Transverse colon (tissue), 4 donors: ENCODE measurements around the gene OR52E5. TPM values are rescaled to one million over a fixed set of nuclear protein-coding genes. Genes with fewer than 3 reads are reported as not detected.

ENCODE experiments used
- DNase-seq: peaks from one replicate; pipeline ENCODE4 v3.0.0-alpha.2; 2019
- H3K27ac ChIP-seq, 4 donors: fragments of 200-600 bp; sonication (generic); 2 replicates each; pipeline ENCODE4 v1.5.1; 2016 to 2018; ENCODE audit warnings: inconsistent platforms in 4 of 4
- H3K27me3 ChIP-seq: fragments of 200-600 bp; sonication (generic); 2 replicates; pipeline ENCODE4 v1.5.1; 2017; ENCODE audit warnings: inconsistent platforms
- H3K36me3 ChIP-seq, 4 donors: fragments of 200-600 bp; sonication (generic); 2 replicates each; pipeline ENCODE4 v1.5.1; 2017 to 2019; ENCODE audit warnings: inconsistent platforms in 4 of 4
- H3K4me1 ChIP-seq, 4 donors: fragments of 200-600 bp; sonication (generic); 2 replicates each; pipeline ENCODE4 v1.5.1; 2017 to 2020; ENCODE audit warnings: inconsistent platforms in 4 of 4
- H3K4me3 ChIP-seq, 4 donors: fragments of 200-600 bp; sonication (generic); 1 replicate in 1 of 4; 2 replicates in 3 of 4; pipeline versions ENCODE4 v1.5.1 to v1.6.1; 2017 to 2019; ENCODE audit warnings: inconsistent platforms in 4 of 4
- H3K9me3 ChIP-seq, 2 donors: fragments of 200-600 bp; sonication (generic); 2 replicates each; pipeline ENCODE4 v1.5.1; 2017 to 2019; ENCODE audit warnings: inconsistent platforms in 2 of 2
- EP300 ChIP-seq: sonication (generic); formaldehyde crosslinking; IDR thresholded peaks from one replicate; pipeline ENCODE4 v1.6.1; 2017; ENCODE audit warnings: antibody characterized with exemption, low read depth
- POLR2A ChIP-seq: fragments of 450-650 bp; IDR thresholded peaks from one replicate; pipeline ENCODE4 v1.6.1; 2016; ENCODE audit warnings: antibody characterized with exemption, mild to moderate bottlenecking, moderate library complexity
- POLR2AphosphoS5 ChIP-seq, 3 donors: sonication (generic); formaldehyde crosslinking; IDR thresholded peaks; one replicate each; pipeline ENCODE4 v1.6.1; 2016; ENCODE audit warnings: antibody characterized with exemption in 3 of 3
- WGBS, 2 donors: methylation state at CpG; one replicate each; pipeline ENCODE4 v1.1.5; 2018; ENCODE audit warnings: low coverage in 1 of 2; 5-methylcytosine and 5-hydroxymethylcytosine counted together
- in situ Hi-C, 4 donors: fragments of 200-750 bp; cut with MboI; loops; one replicate each; pipeline versions ENCODE4 v1.15.0 to v1.15.1; 2017; ENCODE audit warnings: low sequenced_read_pairs in 3 of 4, low pct_ligation_motif_present in 1 of 4, low pct_unique_long_range_greater_than_20kb in 1 of 4
- intact Hi-C: fragments of 100-400 bp; cut with DNase I; formaldehyde crosslinking; loops from one replicate; pipeline ENCODE4 v1.15.1; 2023; ENCODE audit warnings: low total_unique reads
- total RNA-seq, 4 donors: library from RNA; depleted of rRNA; stranded (reverse); fragments of >200 nt; gene quantifications; one replicate each; pipeline ENCODE4 v1.1.0, GENCODE V29; 2016
- TF ChIP-seq, protein P1 (sequence below), 5 experiments: fragments of 200-600 bp in 3 of 5; fragments of 450-650 bp in 2 of 5; sonication (generic) in 3 of 5; IDR thresholded peaks; 1 replicate in 2 of 5; 2 replicates in 3 of 5; pipeline ENCODE4 v1.5.1; 2016 to 2017; ENCODE audit warnings: antibody characterized with exemption in 5 of 5, inconsistent platforms in 3 of 5, mild to moderate bottlenecking in 2 of 5, moderate library complexity in 1 of 5

Gene OR52E5
- total RNA-seq, 4 donors from 2014 or later = not detected

- Histone ChIP-seq H3K4me3 (no peak overlapping the region), H3K9me3 (no peaks in the 10 kb centered on the region), H3K36me3 (no peaks in the 10 kb centered on the region), H3K27ac (no peak overlapping the region), H3K4me1 (no peaks in the 10 kb centered on the region), H3K27me3 (no peaks in the 10 kb centered on the region)
- intact Hi-C loops = no loop called here
- TF ChIP-seq POLR2A (no peak), POLR2AphosphoS5 (IDR thresholded peaks at IDR 0.05) (no peak), EP300 (no peak)
- TF ChIP-seq, protein P1, sequence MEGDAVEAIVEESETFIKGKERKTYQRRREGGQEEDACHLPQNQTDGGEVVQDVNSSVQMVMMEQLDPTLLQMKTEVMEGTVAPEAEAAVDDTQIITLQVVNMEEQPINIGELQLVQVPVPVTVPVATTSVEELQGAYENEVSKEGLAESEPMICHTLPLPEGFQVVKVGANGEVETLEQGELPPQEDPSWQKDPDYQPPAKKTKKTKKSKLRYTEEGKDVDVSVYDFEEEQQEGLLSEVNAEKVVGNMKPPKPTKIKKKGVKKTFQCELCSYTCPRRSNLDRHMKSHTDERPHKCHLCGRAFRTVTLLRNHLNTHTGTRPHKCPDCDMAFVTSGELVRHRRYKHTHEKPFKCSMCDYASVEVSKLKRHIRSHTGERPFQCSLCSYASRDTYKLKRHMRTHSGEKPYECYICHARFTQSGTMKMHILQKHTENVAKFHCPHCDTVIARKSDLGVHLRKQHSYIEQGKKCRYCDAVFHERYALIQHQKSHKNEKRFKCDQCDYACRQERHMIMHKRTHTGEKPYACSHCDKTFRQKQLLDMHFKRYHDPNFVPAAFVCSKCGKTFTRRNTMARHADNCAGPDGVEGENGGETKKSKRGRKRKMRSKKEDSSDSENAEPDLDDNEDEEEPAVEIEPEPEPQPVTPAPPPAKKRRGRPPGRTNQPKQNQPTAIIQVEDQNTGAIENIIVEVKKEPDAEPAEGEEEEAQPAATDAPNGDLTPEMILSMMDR (IDR thresholded peaks at IDR 0.05) = no peak
- in situ Hi-C loops = no loop called here
- 91 to 96% methylated on average over 3 to 8 of the region's 8 CpGs for WGBS, 2 donors
- DNase-seq = no peak
These were observed 38.1 kb downstream of the OR52E5 start for GRCh38 chr11:5931061-5931460.

DNA sequence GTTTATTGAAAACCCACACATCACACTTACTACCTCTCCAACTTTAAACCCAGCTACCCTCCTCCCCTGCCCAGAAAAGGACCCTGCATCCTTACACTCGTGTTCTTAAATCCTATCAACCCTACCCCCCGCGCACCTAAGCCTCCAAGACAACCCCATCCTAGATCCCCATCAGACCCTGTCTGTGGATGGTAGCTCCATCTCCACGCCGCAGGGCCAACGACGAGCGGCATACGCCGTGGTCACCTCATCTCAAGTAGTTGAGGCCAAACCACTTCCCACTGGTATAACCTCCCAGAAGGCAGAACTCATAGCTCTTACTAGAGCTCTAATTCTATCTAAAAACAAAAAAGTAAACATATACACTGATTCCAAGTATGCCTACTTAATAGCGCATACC is 39.7 kb downstream of the OR52E5 start:
- in situ Hi-C loops = no loop called here
- 95 to 97% methylated on average over 6 to 11 of the region's 11 CpGs for WGBS, 2 donors
- TF ChIP-seq EP300 (no peak), POLR2AphosphoS5 (IDR thresholded peaks at IDR 0.05) (no peak), POLR2A (no peak)
- TF ChIP-seq, protein P1 (IDR thresholded peaks at IDR 0.05) = no peak
- H3K27me3 ChIP-seq = no peaks in the 10 kb centered on the region
- H3K9me3 ChIP-seq = no peaks in the 10 kb centered on the region
- no peaks in the 10 kb centered on the region for H3K4me1 ChIP-seq
- intact Hi-C loops = no loop called here
- no peak overlapping the region for H3K4me3 ChIP-seq
- H3K27ac ChIP-seq = no peak overlapping the region
- no peaks in the 10 kb centered on the region for H3K36me3 ChIP-seq
- no peak for DNase-seq

- TF ChIP-seq POLR2AphosphoS5 (IDR thresholded peaks at IDR 0.05) (no peak), EP300 (no peak)
- TF ChIP-seq, protein P1 (IDR thresholded peaks at IDR 0.05) = no peak
- no peaks in the 10 kb centered on the region for H3K27me3 ChIP-seq
- no peak for DNase-seq
- H3K4me1 ChIP-seq = no peaks in the 10 kb centered on the region
- H3K9me3 ChIP-seq = no peaks in the 10 kb centered on the region
- 93 to 100% methylated on average over 1 to 10 of the region's 10 CpGs for WGBS, 2 donors
- no peaks in the 10 kb centered on the region for H3K36me3 ChIP-seq
- intact Hi-C loops (no loop called here), in situ Hi-C loops (no loop called here)
- H3K4me3 ChIP-seq = no peak overlapping the region
- H3K27ac ChIP-seq = no peak overlapping the region
These were observed 40.1 kb downstream of the OR52E5 start for GRCh38 chr11:5933116-5933515.

GRCh38 chr11:5937868-5938602 is 45.0 kb downstream of the OR52E5 start:
- Histone ChIP-seq H3K27me3 (no peaks in the 10 kb centered on the region), H3K4me1 (no peaks in the 10 kb centered on the region), H3K4me3 (no peak overlapping the region), H3K36me3 (no peaks in the 10 kb centered on the region), H3K27ac (no peak overlapping the region), H3K9me3 (no peaks in the 10 kb centered on the region)
- no peak for TF ChIP-seq POLR2AphosphoS5 (IDR thresholded peaks at IDR 0.05)
- no peak for TF ChIP-seq EP300
- TF ChIP-seq POLR2A = no peak
- TF ChIP-seq, protein P1 (IDR thresholded peaks at IDR 0.05) = no peak
- WGBS, 2 donors = 88 to 94% methylated on average over 14 to 39 of the region's 39 CpGs
- no peak for DNase-seq
- intact Hi-C loops = no loop called here
- in situ Hi-C loops = no loop called here
